Astrocyte of the cerebellum (primary cell): ENCODE measurements around the gene RAB28.

Source experiments
- DNase-seq: peaks from one replicate; pipeline ENCODE4 v3.0.0-alpha.2; 2011; ENCODE audit warnings: low read depth
- H3K4me3 ChIP-seq: 2 replicates; pipeline ENCODE4 v1.5.1; 2011; ENCODE audit warnings: mild to moderate bottlenecking, low read depth, low read length, moderate library complexity
- CTCF ChIP-seq: IDR thresholded peaks from 2 replicates; pipeline ENCODE4 v1.5.1; 2012; ENCODE audit warnings: low read length, low read depth, moderate library complexity, mild to moderate bottlenecking; ENCODE audit errors: missing control alignments
- in situ Hi-C: cut with HindIII; loops from 2 replicates; pipeline ENCODE4 v1.10.0; 2017; ENCODE audit warnings: low sequenced_read_pairs

The RAB28 gene

DNA sequence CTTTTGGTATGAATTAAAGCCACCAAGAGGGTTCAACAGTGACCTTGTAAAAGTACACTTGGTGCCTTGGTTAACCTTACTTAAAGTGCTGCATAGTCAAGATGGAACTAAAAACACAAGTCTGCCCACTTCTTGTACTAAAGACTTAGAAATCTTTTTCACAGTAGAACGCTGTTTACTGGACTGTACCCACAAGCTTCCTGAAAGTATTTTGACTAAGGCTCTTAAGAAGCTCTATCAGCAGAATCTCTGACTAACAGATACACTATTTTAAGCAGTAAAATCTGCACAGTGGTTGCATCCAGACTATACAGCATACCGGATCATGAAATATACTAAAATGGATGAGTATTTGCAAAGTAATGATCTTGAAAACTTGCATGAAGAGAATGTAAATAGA lies 7.2 kb downstream of the RAB28 start:
- no peak for TF ChIP-seq CTCF
- in situ Hi-C loops: no loop called here
- H3K4me3 ChIP-seq: no peak overlapping the region
- DNase-seq: no peak

DNA sequence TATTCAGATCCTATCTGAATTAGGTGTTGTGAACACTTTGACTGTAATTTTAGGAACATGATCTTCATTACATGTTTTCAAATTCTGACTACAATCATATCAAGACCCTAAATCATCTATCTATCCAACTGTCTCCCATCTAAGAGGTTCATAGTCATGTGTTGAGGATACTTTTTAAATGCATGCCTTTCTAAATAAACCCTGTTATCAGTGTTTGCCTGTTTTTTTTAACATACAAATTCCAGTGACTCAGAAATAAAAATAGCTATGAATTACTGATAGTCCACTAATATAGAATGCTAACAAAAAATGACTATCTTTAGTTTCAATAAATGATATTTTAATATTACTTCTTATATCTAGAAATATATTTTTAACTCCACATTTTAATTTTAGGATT lies 8.0 kb downstream of the RAB28 start:
- DNase-seq: no peak
- in situ Hi-C loops: no loop called here
- no peak for TF ChIP-seq CTCF
- no peak overlapping the region for H3K4me3 ChIP-seq

DNA sequence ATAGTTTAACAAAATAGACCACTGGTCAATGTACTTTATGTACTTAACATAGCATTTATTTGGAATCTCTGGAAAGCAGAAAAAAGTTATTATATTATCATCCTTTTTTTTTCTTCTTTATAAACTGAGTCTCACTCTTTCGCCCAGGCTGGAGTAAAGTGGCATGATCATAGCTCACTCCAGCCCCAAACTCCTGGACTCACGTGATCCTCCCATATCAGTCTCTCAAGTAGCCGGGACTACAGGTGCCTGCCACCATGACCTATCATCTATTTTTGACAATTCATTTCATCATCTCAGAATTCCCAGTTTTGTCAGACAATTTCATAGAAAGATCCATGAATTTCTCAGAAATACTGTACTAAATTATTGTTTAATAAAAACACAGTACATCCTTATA lies 12.7 kb downstream of the RAB28 start:
- H3K4me3 ChIP-seq: no peak overlapping the region
- DNase-seq: no peak
- TF ChIP-seq CTCF: no peak
- in situ Hi-C loops: no loop called here

GRCh38 chr4:13470379-13470778 lies 13.8 kb downstream of the RAB28 start:
- in situ Hi-C loops: no loop called here
- no peak overlapping the region for H3K4me3 ChIP-seq
- no peak for TF ChIP-seq CTCF
- no peak for DNase-seq

DNA sequence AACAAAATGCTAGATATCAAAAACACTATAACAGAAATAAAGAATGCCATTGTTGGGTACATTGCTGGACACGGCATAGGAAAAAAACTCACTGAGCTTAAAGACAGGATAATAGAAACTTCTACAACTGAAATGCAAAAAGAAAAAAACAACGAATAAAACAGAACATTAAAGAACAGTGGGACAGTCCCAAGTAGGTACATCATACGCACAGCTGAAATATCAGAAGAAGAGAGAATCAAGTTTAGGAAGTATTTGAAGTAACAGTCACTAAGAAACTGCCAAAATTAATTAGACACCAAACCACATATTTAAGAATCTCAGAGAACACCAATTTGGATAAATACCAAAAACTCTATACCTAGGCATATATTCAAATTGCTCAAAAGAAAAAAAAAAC lies 19.2 kb downstream of the RAB28 start:
- in situ Hi-C loops: no loop called here
- DNase-seq: no peak
- no peak overlapping the region for H3K4me3 ChIP-seq
- no peak for TF ChIP-seq CTCF

DNA sequence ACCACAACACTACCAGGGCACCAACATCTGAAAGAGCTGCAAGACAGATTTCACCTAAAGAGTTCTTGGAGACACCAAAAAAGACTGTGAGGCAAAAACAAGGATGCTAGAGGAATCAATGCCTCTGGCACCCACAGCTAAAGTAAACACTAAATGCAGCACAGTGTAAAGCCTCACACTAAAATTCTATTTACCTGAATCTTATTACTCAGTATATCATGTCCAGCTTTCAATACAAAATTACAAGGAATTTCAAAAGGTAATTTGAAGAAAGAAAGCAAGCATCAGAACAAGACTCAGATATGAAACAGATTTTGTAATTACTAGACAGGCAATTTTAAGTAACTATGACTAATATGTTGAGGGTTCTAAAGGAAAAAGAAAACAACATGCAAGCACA lies 19.6 kb downstream of the RAB28 start:
- H3K4me3 ChIP-seq: no peak overlapping the region
- in situ Hi-C loops: no loop called here
- DNase-seq: no peak
- no peak for TF ChIP-seq CTCF
